ENCODE results near the gene ARRDC1.
A peak's percentile ranks its signal among the peaks of the same experiment; 100 is the strongest.

The ARRDC1 gene

DNA sequence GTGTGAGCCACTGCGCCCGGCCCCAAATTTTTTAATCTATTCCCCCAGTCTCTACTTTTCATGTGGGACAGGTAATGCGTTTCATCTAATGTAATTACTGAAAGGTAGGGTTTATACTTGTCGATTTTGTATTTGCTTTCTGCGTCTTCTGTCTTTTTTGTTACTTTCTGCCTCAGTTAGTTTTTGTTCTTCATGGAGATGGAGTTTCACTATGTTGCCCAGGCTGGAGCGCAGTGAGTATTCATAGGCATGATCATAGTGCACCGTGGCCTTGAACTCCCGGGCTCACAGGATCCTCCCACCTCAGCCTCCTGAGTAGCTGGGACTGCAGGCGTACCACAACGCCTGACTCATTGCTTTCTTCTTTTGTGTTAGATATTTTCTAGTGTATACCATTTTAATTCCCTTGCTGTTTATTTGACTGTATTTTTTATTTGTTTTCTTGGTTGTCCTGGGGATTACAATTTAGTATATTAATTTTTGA, 36.7 kb downstream of the ARRDC1 start:
- DNase-seq: no peak

DNA sequence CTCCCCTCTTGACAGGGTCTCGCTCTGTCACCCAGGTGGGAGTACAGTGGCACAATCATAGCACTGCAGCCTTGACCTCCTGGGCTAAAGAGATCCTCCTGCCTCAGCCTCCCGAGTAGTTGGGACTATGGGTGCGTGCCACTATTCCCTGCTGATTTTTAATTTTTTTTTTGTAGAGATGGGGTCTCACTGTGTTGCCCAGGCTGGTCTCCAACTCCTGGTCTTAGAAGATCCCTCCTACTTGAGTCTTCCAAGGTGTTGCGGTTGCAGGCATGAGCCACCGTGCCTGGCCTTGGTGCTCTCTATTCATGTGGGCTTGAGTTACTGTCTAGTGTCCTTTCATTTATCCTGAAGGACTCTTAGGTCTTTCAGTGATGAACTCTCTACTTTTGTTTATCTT, 37.4 kb downstream of the ARRDC1 start:
- no peak for DNase-seq

DNA sequence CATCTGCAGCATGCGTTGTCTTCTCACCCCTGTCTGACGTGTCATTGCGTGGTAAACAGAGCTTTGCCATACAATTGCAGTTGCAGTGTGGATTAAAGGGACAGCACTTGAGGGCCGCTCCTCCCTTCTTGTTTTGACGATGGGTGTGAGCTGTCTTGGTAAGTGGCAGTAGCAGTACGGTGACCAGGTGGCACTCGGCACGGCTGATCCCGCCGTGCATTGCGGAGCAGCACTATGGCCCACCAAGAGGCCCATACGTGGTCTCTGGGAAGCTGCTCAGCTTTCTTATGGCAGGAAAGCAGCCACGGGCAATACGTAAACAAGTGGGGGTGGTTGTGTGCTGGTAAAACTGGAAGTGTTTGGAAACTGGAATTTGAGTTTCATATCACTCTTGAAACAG, 38.4 kb downstream of the ARRDC1 start:
- DNase-seq: no peak

DNA sequence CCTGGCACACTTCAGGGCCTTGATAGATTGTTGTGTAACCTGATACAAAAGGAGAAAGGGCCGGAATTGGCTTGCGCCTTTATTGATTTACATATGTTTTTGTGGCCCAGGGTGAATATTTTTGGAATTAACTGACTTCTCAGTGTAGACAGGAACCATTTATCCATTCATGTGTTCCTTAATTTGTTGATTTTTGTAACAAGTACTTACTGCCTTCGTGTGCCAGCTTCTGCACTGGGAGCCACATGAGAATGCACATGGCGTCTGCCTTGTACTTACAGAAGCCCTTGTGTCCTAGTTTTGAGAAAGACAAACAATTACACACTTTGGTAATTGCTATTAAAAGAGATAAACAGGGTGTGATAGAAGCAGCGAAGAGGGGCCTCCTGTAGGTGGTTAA, 39.7 kb downstream of the ARRDC1 start:
- DNase-seq: no peak

DNA sequence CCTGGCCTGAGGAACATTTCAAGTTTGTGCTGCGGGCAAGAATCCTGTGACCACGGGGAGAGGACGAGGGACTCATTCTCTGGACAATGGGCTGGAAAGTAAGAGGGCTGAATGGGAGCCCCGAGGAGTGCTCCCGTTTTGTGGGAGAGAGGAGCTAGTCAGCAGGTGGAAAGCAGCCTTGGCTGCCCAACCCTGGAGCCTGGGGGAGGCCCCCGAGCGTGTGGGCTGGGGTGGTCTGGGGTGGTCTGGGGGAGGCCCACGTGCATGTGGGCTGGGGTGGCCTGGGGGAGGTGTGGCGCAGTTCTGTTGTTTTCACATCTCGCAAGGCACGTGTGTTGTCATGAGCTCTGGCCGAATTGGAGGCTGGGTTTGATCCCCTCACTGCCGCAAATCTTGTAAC, 40.9 kb downstream of the ARRDC1 start:
- no peak for DNase-seq

DNA sequence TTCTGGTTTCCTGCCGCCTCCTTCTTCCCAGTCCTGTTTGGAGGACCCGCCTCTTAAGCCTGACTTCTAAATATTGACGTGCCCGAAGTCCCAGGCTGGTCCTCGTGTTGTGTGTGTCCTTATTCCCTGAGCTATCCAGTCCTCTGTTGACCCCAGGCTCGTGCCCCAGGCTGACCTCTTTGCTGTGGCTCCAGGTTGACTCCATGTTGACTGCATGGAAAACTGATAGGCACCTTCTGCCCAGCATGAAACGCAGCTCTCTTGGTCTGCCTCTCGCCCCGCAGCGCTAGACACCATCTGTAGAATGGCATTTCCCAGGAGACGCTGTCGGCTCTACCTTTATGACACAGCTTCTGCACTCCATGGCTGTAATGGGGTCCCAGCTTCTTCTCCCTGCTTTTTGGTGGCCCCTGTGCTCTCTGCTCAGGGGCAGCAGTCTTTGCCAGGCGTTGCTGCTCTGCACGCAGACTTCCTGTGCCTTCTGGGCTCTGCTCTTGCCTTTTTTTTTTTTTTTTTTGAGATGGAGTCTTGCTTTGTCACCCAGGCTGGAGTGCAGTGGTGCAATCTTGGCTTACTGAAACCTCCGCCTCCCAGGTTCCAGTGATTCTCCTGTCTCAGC, 41.7 kb downstream of the ARRDC1 start:
- peak; percentile 33 for DNase-seq

DNA sequence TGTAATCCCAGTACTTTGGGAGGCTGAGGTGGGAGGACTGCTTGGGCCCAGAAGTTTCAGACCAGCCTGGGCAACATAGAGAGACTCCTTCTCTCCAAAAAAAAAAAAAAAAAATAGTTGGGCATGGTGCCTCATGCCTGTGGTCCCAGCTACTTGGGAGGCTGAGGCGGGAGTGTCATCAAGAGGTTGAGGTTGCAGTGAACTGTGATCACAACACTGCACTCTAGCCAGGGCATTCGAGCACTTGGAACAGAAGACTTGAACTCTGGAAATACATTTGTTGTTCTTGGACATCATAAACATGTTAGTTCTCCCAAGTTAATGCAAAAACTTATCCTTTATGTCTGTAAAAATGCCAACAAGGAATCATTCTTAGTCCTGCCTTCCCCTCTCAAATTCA, 42.9 kb downstream of the ARRDC1 start:
- no peak for DNase-seq

DNA sequence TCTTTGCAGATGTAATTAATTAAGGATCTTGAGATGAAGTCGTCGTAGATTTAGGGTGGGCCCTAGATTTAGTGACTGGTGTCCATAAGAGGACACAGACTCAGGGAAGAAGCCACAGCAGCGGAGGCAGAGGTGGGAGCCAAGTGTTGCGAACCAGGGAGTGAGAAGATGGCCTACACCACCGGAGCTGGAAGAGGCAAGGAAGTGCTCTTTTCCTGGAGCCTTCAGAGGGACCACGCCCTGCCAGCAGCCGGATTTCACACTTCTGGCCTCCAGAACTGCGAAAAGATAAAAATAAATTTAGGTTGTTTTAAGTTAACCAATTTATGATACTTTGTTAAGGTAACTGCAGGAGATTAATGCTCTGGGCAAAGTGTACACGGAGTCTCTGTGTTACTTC, 44.1 kb downstream of the ARRDC1 start:
- DNase-seq: no peak

DNA sequence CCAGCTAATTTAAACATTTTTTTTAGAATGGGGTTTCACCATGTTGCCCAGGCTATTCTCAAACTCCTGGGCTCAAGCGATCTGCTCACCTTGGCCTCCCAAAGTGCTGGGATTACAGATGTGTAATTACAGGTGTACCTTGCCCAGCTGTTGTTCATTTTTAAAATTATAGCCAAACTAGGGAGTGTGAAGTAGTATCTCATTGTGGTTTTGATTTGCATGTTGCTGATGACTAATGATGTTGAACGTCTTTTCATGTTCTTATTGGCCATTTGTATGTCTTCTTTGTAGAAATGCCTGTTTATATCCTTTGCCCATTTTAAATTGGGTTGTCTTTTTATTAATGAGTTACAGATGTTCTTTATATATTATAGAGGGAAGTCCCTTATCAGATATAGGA, 44.8 kb downstream of the ARRDC1 start:
- DNase-seq: no peak

DNA sequence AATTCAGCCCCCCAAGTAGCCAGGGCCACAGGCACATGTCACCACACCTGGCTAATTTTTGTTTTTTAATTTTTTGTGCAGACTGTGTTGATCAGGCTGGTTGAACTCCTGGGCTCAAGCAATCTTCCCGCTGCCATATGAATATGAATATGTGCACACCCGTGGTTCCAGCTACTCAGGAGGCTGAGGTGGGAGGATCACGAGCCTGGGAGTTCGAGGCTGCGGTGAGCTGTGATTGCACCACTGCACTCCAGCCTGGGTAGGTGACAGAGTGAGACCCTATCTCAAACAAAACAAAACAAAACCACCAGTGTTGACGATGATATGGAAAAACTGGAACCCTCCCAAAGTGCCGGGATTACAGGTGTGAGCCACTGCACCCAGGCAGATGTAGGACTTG, 45.3 kb downstream of the ARRDC1 start:
- DNase-seq: no peak

DNA sequence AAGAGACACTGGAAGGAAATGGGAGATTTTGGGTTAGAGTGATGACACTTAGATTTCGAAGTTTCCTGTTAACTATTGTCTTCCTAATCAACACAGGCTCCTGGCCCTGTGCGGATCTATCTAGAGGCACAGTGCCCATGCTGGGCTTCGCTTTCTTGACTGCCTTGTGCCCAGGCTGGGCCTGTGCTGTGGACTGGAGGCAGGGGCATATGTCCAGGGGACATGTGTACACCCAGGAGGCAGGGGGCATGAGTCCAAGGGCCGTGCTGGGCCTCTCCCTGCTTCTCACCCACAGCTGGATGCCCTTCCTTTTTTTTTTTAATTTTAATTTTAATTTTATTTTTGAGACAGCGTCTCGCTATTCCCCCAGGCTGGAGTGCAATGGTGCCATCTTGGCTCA, 50.9 kb downstream of the ARRDC1 start:
- no peak for DNase-seq

DNA sequence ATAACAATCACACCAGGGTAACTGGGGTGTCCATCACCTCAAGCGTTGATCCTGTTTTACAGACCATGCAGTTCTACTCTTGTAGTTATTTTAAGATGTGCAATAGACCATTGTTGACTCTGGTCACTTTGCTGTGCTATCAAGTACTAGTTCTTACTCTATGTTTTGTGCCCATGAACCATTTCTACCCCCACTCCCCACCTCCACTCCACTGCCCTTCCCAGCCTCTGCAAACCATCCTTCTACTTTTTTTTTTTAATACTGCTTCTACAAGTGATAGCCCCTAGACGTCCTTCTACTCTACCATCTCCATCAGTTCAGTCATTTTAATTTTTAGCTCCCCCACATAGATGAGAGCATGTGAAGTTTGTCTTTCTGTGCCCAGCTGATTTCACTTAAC, 52.1 kb downstream of the ARRDC1 start:
- DNase-seq: no peak

DNA sequence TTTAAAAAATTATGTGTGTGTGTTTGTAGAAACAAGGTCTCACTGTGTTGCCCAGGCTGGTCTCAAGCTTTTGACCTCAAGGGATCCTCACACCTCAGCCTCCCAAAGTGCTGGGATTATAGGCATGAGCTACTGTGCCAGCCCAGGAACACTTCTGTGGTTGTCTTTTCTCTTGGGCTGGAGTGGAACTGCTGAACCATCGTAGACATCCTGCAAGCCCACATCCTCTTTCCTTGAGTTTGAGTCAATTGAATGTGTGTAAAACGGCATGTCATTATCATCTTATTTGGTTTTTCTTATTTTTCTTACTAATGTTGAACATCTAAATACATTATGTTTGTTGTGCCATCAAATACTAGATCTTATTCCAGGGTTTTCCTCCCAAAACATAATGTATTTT, 53.3 kb downstream of the ARRDC1 start:
- no peak for DNase-seq

DNA sequence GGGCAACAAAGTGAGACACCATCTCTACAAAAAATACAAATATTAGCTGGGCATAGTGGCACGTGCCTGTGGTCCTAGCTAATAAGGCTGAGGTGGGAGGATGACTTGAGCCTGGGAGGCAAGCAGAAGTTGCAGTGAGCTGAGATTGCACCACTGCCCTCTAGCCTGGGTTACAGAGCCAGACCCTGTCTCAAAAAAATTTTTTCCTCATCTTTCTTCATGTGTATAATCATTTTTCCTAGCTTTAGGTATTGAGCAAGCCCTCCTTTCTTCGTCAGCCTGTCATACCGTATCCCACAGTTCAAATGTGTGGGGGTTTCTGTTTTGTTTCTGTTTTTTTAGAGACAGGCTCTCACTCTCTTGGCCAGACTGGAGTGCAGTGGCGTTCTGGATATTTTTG, 54.7 kb downstream of the ARRDC1 start:
- no peak for DNase-seq

DNA sequence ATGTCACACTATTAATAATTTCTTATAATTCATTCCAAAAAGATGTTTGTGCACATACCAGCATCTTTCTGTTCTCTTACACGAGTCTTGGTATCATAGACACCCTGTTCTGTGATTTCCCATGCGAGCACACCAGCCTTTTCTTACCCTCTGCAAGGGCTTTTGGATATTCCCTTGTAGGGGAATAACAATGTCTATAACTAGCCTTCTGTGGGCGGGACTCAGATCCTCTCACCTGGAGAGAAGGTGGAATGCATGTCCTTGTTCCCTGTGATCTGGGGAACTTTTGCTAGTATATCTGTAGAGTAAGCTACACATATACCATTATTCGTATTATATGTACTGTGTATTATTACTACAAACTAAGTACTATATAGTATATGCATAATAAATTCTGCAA, 58.1 kb downstream of the ARRDC1 start:
- no peak for DNase-seq

DNA sequence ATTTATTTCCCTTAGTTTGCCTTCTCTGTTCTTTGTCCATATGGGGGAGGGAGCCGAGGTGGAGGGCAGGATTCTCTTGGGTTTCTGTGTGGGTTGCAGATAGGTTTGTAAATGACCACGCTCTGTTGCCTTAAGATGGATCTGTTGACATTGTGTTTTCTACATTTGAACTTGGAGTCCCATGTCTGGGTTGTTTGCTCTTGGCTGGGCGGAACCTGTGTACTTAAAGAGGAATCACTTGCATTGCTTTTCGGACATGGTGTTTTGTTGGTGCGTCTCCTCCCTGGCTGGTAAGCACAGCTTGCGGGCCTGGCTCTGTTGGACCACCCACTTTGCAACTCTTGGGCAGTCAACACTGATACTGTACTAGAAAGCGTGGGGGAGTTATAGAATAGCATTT, 59.2 kb downstream of the ARRDC1 start:
- no peak for DNase-seq

Data from CD4-positive, alpha-beta T cell treated with Interleukin-17A for 4 hours (primary cell).